ENCODE results near the gene SOX2.
A peak's percentile ranks its signal among the peaks of the same experiment; 100 is the strongest.

GRCh38 chr3:181709537-181710279 is 2.0 kb upstream of the SOX2 start:
- TF ChIP-seq CTCF (IDR thresholded peaks at IDR 0.05): peak; percentile 95
- TF ChIP-seq POLR2AphosphoS5 (IDR thresholded peaks at IDR 0.05; ENCODE audit: low read depth, low read length): no peak
